HG03378 (cell line): ENCODE results near the gene TBC1D8B.

ENCODE experiments used
- ATAC-seq: cut with Tn5 transposase; IDR thresholded peaks from one replicate; pipeline ENCODE4 v1.9.1; 2021; ENCODE audit warnings: mild to moderate bottlenecking, moderate library complexity; ENCODE audit not compliant: unreplicated experiment

The TBC1D8B gene

GRCh38 chrX:106897259-106897658, 94.8 kb downstream of the TBC1D8B start:
- ATAC-seq: no peak

GRCh38 chrX:106898462-106898861, 96.0 kb downstream of the TBC1D8B start:
- ATAC-seq: peak; percentile 72

- ATAC-seq: no peak
Observed at GRCh38 chrX:106899276-106899675, 96.8 kb downstream of the TBC1D8B start.

- no peak for ATAC-seq
Observed at GRCh38 chrX:106899841-106900240, 97.4 kb downstream of the TBC1D8B start.

- no peak for ATAC-seq
Observed at GRCh38 chrX:106901341-106901740, 98.9 kb downstream of the TBC1D8B start.

- ATAC-seq: no peak
Observed at GRCh38 chrX:106901781-106902219, 99.3 kb downstream of the TBC1D8B start.

GRCh38 chrX:106902684-106903083, 100.2 kb downstream of the TBC1D8B start:
- no peak for ATAC-seq

- ATAC-seq: no peak
Observed at GRCh38 chrX:106903291-106903824, 100.9 kb downstream of the TBC1D8B start, which contains the start of gene RIPPLY1. Gene RIPPLY1, minus strand, starts transcription at chrX:106903341. Its CDS starts 54 bp downstream, at chrX:106903287.

- ATAC-seq: no peak
Observed at GRCh38 chrX:106903856-106904528, 101.5 kb downstream of the TBC1D8B start.

GRCh38 chrX:106905064-106905708, 102.7 kb downstream of the TBC1D8B start:
- ATAC-seq: no peak

- ATAC-seq: no peak
Observed at GRCh38 chrX:106906361-106906760, 103.9 kb downstream of the TBC1D8B start.

GRCh38 chrX:106912864-106913263, 110.4 kb downstream of the TBC1D8B start:
- ATAC-seq: no peak

GRCh38 chrX:106917830-106918500, 115.5 kb downstream of the TBC1D8B start:
- ATAC-seq: peak; percentile 55

- no peak for ATAC-seq
Observed at GRCh38 chrX:106919932-106920452, 117.5 kb downstream of the TBC1D8B start, which contains the start of gene CLDN2. Gene CLDN2, plus strand, starts transcription at chrX:106920402. Its CDS starts 7,827 bp downstream, at chrX:106928229.

GRCh38 chrX:106921637-106922036, 119.2 kb downstream of the TBC1D8B start:
- ATAC-seq: no peak
